ENCODE measurements around the gene IER5L.

DNA sequence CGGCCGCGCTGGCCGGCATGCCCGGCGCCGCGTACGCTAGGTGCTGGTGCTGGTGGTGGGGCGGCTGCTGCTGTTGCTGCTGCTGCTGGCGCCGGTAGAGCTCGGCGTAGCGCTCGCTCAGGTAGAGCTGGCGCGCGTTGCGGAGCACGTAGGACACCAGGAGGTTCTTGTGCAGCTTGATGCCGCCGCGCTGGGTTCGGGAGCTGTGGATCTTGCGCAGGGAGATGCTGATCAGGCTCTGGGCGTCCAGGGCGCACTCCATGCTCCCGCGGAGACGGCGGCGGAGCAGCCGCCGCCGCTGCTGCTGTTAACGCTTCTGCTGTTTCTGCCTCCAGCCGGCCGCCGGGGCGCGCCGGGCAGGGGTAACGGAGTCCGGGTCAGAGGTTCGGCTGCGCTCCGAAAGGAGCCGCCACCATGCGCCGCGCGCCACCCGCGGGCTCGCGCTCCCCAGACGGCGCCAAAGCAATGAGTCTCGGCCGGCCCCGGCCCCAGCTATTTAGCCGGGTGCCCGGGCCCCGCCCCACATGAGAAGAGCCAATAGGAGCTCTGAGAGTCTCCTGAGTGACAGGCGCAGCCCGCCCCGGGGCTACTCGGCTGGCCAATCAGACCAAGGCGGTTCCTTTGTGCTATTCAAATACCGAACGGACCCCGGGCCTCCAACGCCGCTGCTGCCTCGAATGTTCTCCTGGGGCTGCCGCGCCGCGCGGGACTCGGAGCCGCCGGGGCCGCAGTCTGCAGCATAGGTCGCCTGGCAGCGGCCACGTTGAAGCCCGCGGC lies at the start of gene IER5L:
- TF ChIP-seq, protein P1, sequence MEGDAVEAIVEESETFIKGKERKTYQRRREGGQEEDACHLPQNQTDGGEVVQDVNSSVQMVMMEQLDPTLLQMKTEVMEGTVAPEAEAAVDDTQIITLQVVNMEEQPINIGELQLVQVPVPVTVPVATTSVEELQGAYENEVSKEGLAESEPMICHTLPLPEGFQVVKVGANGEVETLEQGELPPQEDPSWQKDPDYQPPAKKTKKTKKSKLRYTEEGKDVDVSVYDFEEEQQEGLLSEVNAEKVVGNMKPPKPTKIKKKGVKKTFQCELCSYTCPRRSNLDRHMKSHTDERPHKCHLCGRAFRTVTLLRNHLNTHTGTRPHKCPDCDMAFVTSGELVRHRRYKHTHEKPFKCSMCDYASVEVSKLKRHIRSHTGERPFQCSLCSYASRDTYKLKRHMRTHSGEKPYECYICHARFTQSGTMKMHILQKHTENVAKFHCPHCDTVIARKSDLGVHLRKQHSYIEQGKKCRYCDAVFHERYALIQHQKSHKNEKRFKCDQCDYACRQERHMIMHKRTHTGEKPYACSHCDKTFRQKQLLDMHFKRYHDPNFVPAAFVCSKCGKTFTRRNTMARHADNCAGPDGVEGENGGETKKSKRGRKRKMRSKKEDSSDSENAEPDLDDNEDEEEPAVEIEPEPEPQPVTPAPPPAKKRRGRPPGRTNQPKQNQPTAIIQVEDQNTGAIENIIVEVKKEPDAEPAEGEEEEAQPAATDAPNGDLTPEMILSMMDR (IDR thresholded peaks at IDR 0.05), result no peak
- TF ChIP-seq POLR2A (IDR thresholded peaks at IDR 0.05), result peak; percentile 87 to 94
